GM18873 (cell line): ENCODE results near the gene PLEKHG5.

Experiments used
- ATAC-seq: cut with Tn5 transposase; IDR thresholded peaks from one replicate; pipeline ENCODE4 v1.9.1; 2021; ENCODE audit warnings: mild to moderate bottlenecking, moderate library complexity, moderate number of reproducible peaks; ENCODE audit not compliant: unreplicated experiment, low FRiP score

The PLEKHG5 gene

DNA sequence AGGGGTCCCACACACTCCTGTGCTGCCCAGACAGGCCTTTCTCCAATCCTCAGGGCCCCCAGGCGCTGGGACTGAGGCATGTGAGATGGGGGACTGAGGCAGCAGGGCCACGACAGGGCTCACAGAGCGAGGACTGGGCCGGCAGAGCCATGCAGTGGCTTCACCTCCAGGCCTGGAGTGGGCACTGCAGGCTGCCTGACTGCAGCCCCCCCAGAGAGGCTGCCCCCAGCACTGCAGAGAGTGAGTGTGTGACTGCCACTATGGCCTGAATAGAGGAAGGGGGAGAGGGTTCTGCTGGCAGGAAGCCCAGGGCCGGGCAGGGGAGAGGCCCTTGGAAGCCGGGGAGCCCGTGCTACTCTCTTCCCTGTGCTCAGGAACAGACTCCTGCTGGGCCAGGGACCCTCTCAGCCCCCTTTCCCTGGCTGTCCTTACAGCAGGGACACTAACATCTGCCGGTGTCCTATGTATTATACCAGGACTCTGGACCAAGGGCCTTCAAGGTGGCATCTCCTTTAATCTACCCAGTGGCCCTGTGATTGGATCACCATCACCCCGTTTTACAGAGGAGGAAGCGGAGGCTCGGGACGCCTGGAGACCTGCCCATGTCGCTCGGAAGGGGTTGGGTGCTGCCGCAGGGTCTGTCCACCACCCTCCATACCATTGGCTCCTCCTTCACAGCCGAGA lies 20.2 kb upstream of the PLEKHG5 start:
- no peak for ATAC-seq

GRCh38 chr1:6511056-6511455 lies 19.6 kb upstream of the PLEKHG5 start:
- ATAC-seq = no peak

DNA sequence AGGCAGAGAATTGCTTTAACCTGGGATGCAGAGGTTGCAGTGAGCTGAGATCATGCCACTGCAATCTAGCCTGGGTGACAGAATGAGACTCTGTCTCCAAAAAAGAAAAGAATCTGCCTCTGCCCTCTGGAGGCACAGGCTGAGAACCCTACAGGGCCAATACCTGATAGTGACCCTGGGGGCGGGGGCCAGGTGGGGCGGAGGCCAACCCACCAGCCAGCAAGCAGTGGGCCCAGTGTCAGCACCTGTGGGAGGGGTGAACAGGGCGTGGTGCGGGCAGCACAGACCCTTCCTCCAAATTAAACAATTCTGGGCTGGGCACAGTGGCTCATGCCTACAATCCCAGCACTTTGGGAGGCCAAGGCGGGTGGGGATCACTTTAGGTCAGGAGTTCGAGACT lies 19.0 kb upstream of the PLEKHG5 start:
- ATAC-seq = no peak

DNA sequence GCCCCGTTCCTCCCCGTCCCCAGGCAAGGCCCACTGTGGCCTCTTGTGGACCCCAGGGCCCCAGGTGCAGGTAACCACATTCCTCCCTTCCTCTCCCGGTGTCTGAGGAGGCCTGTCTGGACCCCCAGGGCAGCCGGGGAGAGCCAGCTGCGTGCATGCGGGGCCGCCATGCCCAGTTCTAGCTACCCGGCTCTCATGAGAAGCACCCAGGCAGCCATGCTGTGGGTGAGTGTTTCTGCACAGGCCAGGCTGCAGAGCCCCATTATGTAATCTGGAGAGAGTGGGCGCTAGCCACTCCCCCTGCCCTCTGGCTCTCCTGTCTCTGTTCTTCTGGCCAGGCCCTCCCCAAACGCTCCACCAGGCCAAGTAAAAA lies 18.4 kb upstream of the PLEKHG5 start:
- ATAC-seq = no peak

GRCh38 chr1:6509220-6509918 lies 17.9 kb upstream of the PLEKHG5 start:
- ATAC-seq = no peak

- no peak for ATAC-seq
These were observed 17.3 kb upstream of the PLEKHG5 start for GRCh38 chr1:6508816-6509189.

- ATAC-seq = no peak
These were observed 16.8 kb upstream of the PLEKHG5 start for GRCh38 chr1:6508154-6508815.

- no peak for ATAC-seq
These were observed 16.0 kb upstream of the PLEKHG5 start for GRCh38 chr1:6507461-6507911.

DNA sequence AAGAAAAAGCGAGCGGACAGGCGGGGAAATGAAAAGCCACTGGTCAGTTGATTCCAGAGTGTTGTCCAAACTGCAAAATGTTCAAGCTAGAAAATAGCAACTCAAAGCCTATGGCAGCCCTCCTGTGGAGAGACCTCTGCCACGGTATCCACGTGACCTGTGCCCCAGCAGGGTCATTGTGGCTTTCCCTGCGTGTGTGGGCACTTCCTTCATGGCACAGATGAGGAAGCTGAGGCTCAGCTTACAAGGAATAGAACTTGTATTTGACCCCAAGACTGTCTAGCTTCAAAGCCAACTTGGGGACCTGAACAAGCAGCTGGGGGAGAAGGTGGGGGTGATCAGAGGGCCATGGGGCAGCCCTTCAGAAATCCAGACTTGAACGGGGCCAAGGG lies 15.6 kb upstream of the PLEKHG5 start:
- no peak for ATAC-seq

- ATAC-seq = no peak
These were observed 15.0 kb upstream of the PLEKHG5 start for GRCh38 chr1:6506210-6507036.

- ATAC-seq = no peak
These were observed 14.1 kb upstream of the PLEKHG5 start for GRCh38 chr1:6505367-6506209.

GRCh38 chr1:6504887-6505286 lies 13.4 kb upstream of the PLEKHG5 start:
- no peak for ATAC-seq

DNA sequence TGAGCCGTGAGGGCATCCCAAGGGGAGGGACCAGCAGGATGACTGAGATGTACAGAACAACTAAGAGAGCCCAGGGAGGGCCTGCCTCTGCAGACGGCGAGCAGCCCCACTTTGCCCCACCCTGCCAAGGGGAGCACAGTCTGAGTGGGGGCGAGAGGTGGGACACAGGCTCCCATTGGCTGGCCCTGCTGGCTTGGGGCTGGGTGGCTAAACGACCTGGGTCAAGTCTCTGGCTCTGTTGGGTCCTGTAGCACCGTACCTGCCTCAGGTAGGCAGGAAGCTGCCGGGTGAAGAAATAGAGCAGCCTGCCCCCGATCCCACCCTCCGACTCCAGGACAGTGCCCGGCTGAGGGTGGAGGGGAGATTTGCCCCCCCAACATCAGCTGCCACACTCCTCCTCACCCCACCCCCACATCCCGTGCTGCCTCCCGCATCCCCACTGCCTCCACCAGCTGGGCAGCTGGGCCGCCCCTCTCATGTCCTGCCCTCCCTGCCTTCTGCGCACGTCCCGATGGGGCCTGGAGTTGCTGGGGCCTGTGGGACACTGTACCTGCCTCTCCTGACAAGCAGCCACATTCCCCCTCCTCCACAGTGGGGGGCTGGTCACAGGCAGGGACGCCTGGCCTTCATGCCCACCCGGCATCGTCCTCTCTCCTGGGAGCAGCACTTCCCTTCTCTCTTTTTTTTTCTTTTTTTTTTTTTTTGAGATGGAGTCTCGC lies 12.6 kb upstream of the PLEKHG5 start:
- no peak for ATAC-seq

DNA sequence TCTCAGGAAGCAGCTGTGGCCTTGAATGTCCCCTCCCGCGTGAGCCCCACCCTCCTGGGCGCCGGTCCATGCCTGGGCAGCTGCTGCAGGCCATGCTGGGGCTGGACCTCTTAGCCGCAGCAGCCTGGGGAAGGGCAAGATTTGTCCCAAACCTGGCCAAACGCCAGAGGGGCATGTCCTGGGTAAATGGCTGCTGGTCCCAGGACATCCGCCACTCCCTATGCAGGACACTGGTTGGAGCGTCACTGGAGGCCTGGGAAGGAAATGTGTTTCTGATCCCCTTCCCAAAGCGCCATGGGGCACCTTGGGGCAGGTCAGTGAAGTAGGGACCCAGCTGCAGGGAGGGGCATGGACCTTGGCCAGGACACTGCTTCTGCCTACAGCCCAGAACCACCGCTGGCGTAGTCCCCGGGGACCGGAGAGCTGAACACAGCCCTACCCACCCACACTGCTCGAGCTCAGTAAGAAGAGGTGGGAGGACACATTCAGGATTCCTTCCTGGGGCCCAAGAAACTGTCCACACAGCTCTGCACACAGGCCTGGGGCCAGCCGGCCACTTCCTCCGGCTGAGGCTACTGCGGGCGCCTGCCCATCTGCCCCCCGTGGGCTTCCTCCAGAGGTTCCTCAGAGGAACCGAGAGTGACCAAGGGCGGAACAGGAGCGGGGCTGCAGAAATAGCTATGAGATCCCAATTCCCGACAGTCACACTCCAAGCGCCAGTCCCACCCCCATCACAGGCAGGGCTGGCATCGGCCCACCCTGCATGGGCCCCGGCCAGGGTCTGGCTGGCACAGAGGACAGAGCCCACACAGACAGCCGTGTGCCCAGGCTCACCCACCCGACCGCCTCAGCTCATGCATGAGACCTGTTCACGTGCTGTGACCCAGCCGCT lies 10.8 kb upstream of the PLEKHG5 start:
- ATAC-seq = no peak

- ATAC-seq = no peak
These were observed 9.9 kb upstream of the PLEKHG5 start for GRCh38 chr1:6501279-6501813.

DNA sequence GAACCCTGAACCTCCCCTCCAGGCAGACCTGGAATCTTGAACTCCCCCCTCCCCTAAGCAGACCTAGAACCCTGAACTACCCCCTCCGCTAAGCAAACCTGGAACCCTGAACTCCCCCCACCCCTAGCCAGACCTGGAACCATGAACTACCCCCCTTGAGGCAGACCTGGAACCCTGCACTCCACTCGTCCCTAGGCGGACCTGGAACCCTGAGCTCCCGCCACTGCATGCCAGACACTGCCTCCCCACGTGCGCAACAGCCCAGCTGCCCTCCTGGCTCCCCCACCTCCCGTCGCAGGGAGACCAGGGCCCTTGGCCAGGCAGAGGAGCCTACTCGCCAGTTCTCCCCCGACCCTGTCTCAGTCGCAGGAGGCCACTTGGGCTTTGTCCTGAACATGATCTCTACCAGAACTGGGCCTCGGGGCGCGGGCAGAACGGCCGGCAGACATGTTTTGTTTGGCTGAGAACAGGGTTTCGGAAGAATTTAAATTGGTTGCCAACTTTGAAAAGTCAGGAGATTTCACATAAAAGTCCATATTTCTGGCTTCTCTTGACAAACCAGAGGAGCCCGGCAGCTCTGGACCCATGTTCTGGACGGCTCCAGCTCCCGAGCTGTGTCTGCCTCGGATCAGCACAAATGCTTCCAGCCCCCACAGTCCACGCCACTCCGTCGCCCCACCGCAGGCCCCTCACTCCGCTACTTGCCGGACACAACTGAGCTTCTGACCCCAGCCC lies 9.2 kb upstream of the PLEKHG5 start:
- ATAC-seq = no peak

- no peak for ATAC-seq
These were observed 7.8 kb upstream of the PLEKHG5 start for GRCh38 chr1:6499296-6499695.
